NCI-H446 treated with DMSO at 0.1 percent for 48 hours (cell line): ENCODE results near the gene GNB4.

Experiments used
- DNase-seq: peaks from one replicate; lab custom pipeline; 2025; lab: John Stamatoyannopoulos, UW

GNB4 gene

DNA sequence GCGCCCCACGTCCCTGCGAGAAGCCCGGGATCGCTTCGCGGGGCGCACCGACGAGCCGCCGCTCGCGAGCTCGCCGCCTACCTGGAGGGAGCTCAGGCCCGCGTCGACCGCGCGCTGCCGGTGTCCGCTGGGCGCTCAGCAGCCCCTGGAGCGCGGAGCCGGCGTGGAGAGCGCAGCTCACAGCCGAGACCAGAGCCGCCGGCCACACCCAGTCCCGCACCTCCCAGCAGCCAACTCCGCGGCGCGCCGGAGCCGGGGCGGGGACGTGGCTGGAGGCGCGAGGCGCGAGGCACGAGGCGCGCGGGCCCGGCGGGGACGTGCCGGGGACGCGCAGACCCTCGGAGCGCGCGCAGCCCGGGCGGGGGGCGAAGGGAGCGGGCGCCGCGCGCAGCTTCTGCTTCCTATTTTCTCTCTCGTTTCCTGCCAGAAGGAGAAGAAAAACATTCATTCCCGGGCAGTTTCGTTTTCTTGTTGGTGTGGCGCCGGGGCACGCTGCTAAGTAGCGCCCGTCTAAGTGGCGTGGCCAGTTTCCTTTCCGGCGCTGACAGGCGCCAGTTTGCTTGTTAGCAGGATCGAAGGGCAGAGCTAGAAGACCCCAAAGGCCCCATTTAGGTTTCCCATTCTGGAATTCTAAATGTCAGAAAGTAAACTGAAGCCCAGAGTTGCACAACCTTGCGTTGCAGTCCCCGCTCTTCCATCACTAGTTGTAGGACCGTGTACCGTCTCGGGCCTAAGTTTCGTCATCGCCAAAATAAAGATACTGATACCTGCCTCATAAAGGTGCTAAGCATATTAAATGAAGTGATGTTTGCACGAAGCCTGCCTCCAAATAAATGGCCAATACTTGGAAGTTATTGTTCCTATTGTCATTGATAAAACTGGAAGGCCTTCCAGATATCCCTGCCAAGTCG lies at the start of gene GNB4:
Gene GNB4 (minus strand): TSS at position 206 of the 911 bp plus-strand sequence. CDS start 25,270 bp downstream, outside the sequence.
- DNase-seq: peak; percentile 67

DNA sequence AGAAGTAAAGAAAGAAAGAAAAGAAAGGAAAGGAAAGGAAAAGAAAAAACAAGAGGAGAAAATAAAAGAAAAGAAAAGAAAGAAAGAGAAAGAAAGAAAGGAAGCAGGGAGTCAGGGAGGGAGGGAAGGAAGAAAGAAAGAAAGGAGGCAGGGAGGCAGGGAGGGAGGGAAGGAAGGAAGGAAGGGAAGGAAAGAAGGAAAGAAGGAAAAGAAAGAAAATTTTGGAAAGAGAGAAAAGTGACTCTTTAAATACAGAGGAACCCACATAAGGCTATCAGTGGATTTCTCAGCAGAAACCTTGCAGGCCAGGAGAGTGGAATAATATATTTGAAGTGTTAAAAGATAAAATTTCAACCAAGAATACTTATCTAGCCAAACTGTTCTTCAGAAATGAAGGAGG lies 44.2 kb upstream of the GNB4 start:
- no peak for DNase-seq

DNA sequence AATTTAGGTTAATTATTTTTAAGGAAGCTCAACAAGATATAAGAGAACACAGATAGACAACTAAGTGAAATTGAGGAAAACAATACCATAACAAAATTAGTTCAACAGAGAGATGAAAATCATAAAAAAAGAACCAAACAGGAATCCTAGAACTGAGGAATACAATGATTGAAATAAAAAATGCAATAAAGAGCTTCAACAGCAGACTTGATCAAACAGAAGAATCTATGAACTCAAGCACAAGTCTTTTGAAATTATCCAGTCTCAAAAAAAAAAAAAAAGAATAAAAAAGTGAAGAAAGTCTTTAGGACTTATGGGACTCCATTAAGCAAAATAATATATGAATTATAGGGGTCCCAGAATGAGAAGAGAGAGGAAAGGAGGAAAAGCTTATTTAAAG lies 42.0 kb upstream of the GNB4 start:
- no peak for DNase-seq

DNA sequence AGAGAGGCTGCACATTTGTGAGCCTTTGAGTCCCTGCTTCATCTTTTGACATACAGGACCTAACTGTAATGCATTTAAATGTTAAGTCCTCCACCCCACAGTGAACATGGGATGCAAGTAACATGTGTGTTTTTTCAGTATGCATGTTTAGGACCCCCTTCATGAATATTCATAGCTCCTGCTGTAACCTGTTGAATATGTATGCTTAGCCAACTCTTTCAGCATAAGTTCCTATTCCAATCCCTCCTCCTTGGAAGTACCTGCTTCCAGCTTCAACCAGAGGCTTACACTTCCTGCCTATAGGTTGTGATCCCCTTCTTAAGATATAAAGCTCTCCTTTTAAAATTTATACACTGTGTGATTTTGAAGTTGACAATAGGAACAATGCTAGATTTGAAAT lies 36.9 kb upstream of the GNB4 start:
- DNase-seq: no peak

DNA sequence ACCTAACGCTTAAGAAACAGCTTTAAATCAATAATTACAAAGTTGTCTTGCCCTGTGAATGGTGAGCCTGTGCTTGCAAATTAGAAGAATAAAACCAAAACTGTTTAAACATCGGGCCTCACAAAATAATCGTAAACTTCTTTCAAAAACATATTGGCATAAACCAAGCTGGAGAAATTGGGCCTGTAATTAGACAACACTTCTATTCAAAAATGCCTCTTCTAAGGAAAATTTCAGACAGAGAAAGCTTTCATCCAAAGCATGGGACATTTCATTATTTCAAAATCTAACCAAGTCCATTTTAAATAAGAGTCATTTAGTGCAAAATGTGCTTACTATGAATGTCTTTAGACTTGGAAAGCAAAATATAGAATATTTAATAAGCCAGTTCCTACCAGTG lies 35.5 kb upstream of the GNB4 start:
- no peak for DNase-seq

DNA sequence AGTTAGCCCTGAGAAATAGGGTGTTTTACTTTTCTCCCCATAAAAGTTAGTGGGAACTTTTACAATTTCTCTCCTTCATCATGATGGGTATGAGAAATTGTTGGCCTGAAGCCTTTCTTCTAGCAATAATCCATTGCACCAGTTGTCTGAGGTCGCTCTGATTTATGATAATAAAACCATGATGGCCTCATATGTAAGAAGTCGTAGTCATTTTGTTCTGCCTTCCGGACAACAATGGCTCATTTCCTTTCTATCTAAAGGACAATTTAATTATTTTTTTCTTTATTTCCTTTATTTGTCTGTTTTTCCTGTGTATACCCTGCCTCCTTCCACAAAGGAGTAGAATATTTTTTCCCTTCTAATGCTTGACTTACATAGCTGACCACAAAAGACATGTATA lies 31.6 kb upstream of the GNB4 start:
- DNase-seq: no peak

DNA sequence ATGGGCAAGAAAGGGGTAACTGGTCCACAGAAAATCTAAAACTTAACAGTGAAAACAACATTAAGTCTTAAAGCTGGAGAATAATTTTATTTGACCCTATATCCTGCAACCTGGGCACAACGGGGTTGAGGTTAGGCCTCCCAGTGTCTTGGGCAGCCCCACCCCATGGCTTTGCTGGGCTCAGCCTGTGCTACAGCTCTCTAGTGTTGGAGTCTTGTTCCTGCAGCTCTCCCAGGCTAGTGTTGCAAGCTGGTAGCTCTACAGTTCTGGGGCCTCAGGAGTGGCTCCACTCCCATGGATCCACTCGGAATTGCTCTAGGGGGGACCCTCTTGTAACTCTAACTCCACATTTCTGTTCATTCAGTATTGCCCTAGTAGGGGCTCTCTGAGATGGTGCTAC lies 24.9 kb upstream of the GNB4 start:
- DNase-seq: no peak

DNA sequence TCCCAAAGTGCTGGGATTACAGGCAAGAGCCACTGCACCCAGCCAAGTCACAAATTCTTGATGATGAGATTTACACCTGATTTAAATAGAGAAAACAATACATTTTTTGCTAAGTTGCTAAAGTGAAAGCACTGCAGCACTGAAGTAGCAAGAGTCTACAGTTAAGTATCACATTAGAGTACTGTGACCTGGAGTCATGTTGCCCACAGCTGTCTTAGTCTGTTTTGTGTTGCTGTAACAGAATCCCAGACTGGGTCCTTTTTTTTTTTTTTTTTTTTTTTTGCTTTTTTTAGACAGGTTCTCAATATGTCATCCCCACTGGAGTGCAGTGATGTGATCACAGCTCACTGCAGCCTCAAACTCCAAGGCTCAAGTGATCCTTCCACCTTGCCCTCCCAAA lies 23.2 kb upstream of the GNB4 start:
- DNase-seq: no peak

DNA sequence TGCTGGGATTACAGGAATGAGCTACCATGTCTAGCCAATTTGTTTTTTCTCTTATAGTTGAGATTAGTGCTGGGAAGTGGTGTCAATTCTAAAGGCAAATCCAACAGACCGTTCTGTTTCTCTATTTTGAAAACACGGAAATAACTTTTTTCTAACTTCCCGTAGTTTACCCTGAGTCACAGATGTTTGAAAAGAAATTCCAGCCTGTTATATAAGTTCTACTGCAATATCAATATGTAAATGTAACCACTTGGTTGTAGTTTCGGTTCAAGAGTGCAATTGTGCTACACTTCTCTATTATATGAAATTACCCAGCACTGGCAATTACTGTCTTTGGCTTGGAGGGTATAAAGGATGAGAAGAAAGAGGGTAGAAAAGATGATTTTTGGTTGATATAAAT lies 22.3 kb upstream of the GNB4 start:
- no peak for DNase-seq

DNA sequence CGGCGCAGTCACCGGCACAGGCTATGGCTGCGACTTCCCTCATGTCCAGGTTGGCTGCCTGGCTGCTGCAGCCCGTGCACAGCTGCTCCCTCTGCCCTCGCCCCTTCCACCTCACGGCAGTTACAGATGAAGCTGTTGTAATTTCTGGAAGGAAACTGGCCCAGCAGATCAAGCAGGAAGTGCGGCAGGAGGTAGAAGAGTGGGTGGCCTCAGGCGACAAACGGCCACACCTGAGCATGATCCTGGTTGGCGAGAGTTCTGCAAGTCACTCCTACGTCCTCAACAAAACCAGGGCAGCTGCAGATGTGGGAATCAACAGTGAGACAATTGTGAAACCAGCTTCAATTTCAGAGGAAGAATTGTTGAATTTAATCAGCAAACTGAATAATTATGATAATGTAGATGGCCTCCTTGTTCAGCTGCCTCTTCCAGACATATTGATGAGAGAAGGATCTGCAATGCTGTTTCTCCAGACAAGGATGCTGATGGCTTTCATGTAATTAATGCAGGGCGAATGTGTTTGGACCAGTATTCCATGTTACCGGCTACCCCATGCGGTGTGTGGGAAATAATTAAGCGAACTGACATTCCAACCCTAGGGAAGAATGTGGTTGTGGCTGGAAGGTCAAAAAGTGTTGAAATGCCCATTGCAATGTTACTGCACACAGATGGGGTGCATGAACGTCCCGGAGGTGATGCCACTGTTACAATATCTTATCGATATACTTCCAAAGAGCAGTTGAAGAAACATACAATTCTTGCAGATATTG lies 13.2 kb upstream of the GNB4 start:
- DNase-seq: no peak

DNA sequence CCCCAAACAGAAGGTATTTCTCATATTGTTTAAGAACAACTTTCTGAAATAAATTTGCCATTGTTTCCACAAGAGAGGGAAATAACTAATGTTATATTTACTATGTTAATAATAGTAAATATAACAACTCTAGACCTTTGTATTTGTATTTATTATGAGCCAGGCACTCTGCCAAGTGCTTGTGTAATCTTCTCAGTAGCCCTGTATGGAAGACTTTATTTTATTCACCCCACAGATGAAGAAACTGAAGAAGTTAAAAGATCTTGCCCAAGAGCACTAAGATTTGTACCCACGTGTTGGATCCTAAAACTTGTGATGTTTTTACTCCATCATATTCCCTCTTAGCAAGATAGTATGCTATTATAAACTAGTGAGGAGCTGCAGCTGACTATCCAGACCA lies 12.0 kb upstream of the GNB4 start:
- no peak for DNase-seq

DNA sequence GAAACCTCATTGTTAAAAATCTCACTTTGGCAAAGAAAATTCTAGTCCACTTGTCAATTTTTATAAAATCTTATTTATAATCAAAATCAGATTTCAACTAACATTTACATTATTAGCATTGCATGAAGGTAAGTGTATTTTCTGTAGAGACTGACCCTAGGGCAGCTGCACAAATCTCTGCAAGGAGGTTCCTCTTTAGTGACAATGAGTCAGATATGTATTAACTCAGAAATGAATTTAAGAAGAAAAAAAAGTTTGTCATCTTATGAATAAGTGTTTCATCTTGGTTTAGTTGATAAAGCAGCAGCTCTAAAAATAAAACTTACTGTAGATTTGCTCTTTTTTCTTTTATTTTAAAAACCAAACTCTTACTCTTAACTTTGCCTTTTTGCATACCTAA lies 9.0 kb upstream of the GNB4 start:
- no peak for DNase-seq

DNA sequence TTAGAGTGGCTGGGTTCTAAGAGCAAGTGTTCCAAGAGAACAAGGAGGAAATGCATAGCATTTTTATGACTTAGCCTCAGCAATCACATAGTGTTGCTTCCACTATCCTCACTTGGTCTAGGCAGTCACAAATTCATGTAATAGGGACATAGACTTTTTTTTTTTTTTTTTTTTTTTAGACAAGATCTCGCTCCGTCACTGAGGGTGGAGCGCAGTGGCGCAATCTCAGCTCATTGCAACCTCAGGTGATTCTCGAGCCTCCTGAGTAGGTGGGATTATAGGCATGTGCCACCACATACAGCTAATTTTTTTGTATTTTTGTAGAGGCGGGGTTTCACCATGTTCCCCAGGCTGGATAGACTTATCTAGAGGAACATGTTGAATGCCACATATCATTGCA lies 4.7 kb upstream of the GNB4 start:
- no peak for DNase-seq

DNA sequence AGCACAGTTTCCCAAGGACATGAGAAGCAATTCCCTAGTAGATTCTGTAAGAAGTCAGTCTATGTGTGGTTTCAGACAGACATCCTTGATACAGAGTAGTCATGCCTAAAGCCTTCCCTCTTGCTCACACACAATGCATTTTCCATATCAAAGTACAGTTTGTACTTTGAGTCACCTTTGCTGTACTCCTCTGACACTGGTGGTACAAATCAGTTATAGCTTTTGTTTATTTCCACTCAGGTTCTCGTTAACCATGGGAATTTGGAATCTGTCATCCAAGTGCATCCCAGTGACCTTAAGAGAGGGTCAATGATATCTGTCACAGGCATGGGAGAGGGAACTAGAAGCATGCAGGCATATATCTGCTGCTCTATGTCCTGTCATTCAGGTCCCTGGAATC lies 3.6 kb upstream of the GNB4 start:
- DNase-seq: no peak

DNA sequence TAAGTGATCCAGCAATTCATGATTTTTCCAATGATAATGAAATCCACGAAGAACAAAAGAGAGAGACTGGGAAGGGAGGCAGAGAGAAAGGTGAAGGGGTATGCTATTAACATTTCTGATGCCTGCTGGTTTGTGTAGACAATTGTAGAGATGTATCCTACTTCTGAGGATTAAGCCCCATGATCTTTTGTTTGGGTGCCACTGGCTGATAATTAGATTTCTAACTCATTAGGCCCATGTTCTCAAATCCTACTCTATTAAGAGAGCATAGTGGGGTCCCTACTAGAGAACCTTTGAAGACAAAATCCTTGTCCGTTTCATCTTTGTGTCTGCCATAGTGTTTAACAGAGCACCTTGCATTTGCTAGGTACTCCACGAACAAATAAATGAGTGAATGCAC lies 2.7 kb upstream of the GNB4 start:
- no peak for DNase-seq

DNA sequence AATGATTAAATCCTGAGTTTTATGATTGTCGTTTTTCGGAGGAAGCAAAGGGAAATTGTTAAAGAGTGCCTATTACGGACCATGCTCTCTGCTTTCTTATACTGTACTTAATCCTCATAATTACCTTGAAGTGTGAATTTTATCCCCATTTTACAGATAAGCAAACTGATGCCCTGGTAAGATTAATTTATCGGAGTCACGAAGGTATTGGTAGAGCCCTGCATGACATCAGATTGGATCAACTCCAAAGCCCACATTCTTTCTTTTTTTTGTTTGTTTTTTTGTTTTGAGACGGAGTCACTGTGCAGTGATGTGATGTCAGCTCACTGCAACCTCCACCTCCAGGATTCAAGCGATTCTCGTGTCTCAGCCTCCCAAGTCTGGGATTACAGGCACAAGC lies 1.6 kb upstream of the GNB4 start:
- DNase-seq: no peak

DNA sequence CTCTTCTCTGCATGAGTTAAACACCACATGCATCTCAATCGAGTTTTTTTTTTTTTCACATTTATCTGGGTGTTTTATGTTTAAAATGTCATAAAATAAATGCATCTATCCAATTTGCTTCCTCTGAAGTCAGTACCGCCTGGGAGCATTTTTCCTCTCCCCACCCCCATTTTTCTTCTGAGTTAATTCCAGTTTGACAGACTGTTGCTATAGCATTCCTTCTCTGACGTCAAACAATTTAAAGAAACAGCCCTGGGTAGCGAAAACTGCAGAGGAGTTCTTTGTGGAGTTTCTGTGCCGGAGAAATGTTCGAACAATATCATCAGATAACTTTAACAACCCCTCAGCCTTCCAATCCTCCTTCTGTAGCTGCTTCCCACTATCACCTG lies 900 bp upstream of the GNB4 start:
- DNase-seq: no peak

DNA sequence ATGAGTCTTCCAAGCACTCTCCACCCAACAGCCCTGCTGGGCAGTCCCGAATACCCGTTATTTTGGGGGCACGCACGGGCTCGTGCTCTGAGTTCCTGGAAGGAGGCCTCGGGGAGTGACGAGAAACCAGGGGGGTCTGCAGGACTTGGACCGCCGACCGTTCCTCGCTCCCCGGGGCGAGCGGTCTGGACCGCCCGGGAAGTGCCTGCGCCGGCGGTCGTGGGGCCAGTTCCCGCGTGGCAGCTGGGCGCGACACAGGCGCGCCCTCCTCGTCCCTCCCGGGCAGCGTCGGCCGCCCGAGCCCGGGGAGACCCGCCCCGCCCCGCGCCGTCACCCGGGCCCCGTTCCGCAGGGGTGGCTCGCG lies 387 bp downstream of the GNB4 start:
- DNase-seq: no peak

DNA sequence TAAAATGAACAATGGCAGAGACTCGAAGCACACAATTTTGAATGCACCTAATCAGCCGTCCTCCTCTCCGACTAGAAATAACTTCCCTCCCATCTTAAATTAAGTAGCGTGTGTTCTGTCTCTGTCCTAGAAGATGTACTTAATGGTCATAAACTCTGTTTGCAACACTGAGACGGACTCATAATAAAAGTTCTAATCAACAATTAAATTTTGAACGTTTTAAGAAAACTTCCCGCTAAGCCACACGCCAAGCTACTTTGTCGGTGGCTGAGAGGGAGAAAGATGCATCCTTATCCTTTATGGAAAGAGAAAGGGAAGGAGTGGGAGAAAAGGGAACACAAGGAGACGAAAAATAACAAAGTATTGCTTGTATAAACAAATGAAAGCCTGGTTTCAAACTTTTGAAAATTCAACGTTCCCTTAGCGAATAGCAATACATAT lies 989 bp downstream of the GNB4 start:
- no peak for DNase-seq

DNA sequence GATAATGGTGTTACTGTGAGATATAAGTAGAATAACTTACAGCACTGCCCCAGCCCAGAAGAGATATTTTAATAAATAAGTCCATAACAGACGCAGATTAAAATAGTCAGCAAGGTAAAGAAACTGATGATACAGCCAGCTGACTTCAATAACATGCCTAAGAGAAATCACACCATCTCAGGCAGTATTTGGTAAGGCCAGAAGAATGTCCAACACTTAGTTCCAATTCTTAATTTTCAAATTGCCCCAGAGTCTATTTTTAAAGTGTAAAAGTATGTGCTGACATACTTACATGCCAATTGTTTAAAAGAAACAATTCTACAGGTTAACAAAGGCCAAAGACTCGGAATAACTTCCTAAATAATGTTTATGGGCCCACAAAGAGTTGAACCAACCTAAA lies 1.6 kb downstream of the GNB4 start:
- DNase-seq: no peak

DNA sequence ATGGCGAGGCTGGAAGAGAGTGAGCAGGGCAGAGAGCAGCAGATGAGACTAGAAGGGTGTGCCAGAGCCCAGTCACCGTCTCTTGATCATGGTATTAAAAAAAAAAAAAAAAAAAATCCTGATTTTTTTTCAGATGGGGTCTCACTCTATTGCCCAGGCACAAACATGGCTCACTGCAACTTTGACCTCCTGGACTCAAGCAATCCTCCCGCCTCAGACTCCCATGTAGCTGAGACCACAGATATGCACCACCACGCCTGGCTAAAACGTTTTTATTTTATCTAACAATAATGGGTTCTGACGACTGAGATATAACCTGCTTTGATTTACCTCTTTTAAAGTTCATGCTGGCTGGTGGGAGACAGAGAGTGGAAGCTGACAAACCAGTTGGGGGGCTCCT lies 4.0 kb downstream of the GNB4 start:
- no peak for DNase-seq

DNA sequence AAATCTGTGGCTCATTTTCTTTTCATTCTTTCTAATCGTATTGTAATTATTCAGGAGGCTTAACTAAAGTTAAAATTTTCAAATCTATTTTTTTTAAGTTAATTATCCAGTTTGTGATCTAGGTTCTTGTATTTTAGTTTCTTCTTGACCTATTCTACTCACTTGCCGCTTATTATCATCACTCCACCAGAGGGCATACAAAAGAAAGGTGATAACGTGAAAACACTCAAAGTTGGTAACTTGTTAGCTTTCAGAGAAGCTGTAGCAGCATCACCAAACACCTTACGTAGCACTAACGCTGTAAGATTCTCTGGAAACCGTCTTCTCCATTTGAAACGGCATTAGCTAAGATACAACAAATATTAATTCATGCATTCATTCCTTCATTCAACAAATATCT lies 4.8 kb downstream of the GNB4 start:
- DNase-seq: no peak

DNA sequence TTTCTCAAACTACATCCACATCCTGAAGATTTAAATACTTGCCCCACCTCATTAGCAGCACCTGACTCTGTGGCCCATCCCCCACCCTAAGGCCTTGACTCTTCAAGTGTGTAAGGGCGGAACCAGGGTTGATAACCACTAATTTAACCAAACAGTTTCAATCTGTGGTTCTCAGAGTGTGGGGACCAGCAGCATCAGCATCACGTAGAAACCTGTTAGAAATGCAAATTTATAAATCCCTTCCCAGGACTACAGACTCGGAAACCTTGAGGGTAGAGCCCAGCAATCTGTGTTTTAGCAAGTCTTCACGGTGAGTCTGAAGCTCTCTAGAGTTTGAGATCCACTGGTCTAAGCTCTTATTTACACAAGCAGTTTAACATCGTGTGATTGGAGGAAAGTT lies 12.4 kb downstream of the GNB4 start:
- DNase-seq: no peak

DNA sequence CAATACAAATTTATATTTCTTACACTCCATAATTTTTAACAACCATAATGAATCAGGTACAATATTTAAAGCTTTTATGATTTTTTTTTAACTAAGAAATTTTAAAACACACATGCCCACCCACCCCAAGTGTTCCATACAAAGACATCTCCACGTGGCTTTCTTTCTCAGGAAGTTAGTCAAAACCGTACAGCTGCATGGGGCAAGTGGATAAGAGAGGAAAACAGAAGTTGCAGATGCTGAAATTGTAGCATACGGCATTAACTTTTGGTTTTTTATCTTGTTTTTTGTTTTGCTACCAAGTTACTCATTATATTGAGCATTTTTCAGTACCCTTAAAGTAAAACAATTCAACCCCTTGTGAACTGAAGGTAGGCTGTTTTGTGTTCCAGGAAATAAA lies 14.8 kb downstream of the GNB4 start:
- DNase-seq: no peak
